HG03108 (cell line): ENCODE measurements around the gene SYTL1.
"Not testable (repeated sequence)": the region's sequence is repeated elsewhere in the genome, so short reads cannot be mapped to it uniquely, and the experiment has no call there.

Source experiments
- ATAC-seq: cut with Tn5 transposase; IDR thresholded peaks from one replicate; pipeline ENCODE4 v1.9.1; 2021; ENCODE audit warnings: moderate library complexity; ENCODE audit not compliant: unreplicated experiment

Gene SYTL1

GRCh38 chr1:27381969-27382762 is 40.3 kb downstream of the SYTL1 start:
- no peak for ATAC-seq

- no peak for ATAC-seq
These were observed 41.3 kb downstream of the SYTL1 start, which contains the start of gene CD164L2 for GRCh38 chr1:27383039-27383605. TSS of gene CD164L2 (minus strand) at chr1:27383333. CDS start at chr1:27383239, 94 bp downstream.

- no peak for ATAC-seq
These were observed 41.8 kb downstream of the SYTL1 start for GRCh38 chr1:27383661-27384060.

- not testable (repeated sequence) for ATAC-seq
These were observed 43.0 kb downstream of the SYTL1 start for GRCh38 chr1:27384797-27385196.

- ATAC-seq = no peak
These were observed 46.6 kb downstream of the SYTL1 start for GRCh38 chr1:27388337-27389005.

- no peak for ATAC-seq
These were observed 49.8 kb downstream of the SYTL1 start for GRCh38 chr1:27391511-27392095.

- peak; percentile 75 for ATAC-seq
These were observed 50.4 kb downstream of the SYTL1 start, which contains the start of gene GPR3 for GRCh38 chr1:27392096-27392777. TSS of gene GPR3 (plus strand) at chr1:27392622. CDS start at chr1:27393799, 1,177 bp downstream.

- no peak for ATAC-seq
These were observed 51.2 kb downstream of the SYTL1 start for GRCh38 chr1:27392778-27393635.

- ATAC-seq = no peak
These were observed 51.9 kb downstream of the SYTL1 start for GRCh38 chr1:27393641-27394281.

- ATAC-seq = no peak
These were observed 52.4 kb downstream of the SYTL1 start for GRCh38 chr1:27394282-27394658.

- ATAC-seq = no peak
These were observed 53.1 kb downstream of the SYTL1 start for GRCh38 chr1:27394925-27395324.

GRCh38 chr1:27395441-27396195 is 53.8 kb downstream of the SYTL1 start:
- ATAC-seq = no peak

- no peak for ATAC-seq
These were observed 55.3 kb downstream of the SYTL1 start for GRCh38 chr1:27397110-27397509.

- no peak for ATAC-seq
These were observed 55.9 kb downstream of the SYTL1 start for GRCh38 chr1:27397749-27398148.

- ATAC-seq = no peak
These were observed 56.8 kb downstream of the SYTL1 start for GRCh38 chr1:27398405-27399149.

- no peak for ATAC-seq
These were observed 57.6 kb downstream of the SYTL1 start for GRCh38 chr1:27399251-27400025.
